Inferior parietal cortex (tissue), 1 donor: ENCODE measurements around the gene ZNF81.
"Not testable (repeated sequence)": the region's sequence is repeated elsewhere in the genome, so short reads cannot be mapped to it uniquely, and the experiment has no call there.

Experiments
- DNase-seq: peaks from one replicate; pipeline ENCODE4 v3.0.0-alpha.2; 2016; ENCODE audit errors: extremely low spot score

ZNF81 gene

DNA sequence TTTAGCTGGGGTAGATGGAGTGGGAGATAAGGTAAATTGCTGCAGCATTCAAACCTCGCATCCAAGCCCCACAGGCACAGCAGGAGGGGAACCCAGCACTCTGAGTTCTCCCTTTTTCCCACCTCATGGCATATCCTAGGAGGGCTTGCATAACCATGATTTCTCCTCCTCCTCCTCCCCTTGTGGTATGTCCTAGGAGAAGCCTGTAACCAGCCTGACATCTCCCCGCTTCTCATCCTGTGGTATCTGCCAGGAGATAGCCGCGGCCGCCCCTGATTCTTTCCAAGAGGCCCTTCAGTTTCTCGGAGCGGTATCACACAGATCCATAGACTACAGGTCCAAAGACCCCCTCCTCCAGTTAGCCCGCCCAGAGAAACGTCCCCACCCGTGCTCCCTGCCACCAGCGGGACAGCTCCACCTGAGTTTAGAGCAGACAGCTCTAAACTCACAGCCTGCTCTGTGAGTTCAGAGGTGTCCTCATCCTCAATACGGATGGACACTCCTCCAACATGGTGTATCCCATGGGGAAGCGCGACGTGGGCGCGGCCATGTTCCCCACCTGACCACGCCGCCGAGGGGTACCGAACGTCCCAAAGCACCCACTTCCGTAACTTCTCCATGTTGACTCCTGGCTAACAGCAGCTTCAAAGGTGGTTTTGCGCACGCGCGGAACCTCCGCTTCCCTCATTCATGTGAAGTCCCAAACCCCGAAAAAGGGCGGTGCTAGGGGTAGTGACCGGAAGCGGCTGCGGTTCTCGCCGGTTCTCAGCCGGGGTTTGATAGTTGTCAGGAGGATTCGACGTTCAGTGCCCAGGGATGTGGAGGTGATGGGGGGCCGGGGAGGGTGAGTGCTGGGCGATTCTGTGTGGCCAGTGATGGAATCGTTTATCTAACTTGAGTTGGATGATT lies at the start of gene ZNF81:
Gene ZNF81 (plus strand): TSS at position 739 of the 909 bp plus-strand sequence. CDS start 9,366 bp downstream, outside the sequence.
- peak; percentile 95 for DNase-seq

DNA sequence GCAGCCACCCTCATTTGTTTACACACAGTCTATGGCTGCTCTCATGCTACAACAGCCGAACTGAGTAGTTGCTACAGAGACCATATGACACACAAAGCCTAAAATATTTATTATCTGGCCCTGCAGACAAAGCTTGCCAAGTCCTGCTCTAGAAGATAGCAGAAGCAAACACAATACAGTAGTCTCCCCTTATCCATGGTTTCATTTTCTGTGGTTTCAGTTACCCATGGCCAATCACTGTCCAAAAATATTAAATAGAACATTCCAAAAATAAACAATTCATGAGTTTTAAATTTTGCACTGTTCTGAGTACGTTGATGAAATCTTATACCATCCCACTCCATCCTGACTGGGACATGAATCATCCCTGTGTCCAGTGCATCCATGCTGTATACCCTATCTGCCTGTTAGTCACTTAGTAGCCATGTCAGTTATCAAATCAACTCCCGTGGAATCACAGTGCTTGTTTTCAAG lies 40.2 kb upstream of the ZNF81 start:
- DNase-seq: peak; percentile 0

DNA sequence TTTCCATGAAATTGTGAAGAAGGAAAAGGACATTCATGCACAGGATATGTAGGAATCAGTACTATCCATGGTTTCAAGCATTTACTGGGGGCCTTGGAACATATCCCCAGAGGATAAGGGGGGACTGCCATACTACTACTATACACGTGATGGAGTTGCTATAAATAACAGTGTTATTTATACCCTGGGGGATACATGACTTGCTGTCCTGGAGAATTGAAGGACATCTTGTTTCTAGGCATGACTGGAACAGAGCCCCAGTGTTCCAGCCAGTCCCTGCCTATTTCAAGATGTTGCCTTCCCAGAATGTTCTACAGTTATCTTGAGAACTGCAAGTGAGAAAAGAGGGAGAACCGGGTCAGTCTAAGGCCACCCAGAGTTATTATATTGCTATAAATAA lies 39.6 kb upstream of the ZNF81 start:
- no peak for DNase-seq

DNA sequence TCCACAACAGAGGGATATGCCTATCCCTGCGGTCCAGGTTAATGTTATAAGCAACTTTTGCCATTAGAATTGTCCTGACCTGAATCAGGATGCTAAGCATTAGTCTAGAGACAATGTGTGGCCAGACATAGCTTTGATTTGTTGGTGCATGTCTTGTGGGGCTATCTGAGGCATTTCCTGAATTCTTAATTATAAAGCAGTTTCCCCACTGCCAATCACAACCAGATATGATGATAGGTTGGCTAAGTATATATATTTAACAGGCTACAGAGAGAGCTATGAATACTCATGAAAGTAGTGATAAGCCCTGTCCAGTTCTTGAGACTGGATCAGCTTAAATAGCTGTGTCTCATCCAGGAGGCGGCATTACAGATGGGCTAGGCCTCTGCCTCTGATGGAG lies 37.8 kb upstream of the ZNF81 start:
- DNase-seq: no peak

DNA sequence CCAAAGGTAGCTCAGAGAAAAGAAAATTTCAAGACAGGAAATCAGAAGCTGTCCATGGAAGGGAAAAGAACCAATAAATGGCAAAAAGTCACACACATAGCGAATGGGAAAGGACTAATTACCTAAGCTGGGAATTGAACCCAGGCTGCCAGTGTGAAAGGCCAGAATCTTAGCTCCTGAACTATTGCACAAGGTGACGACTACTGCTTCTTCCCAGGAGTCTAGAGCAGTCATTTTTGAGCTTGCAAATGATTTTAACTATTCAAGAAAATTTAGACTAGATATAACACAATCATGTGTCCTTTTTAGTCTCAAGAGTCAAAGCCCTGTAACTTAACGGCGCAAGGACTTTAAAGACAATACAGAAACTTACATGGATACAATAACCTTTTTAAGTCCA lies 34.1 kb upstream of the ZNF81 start:
- DNase-seq: no peak

DNA sequence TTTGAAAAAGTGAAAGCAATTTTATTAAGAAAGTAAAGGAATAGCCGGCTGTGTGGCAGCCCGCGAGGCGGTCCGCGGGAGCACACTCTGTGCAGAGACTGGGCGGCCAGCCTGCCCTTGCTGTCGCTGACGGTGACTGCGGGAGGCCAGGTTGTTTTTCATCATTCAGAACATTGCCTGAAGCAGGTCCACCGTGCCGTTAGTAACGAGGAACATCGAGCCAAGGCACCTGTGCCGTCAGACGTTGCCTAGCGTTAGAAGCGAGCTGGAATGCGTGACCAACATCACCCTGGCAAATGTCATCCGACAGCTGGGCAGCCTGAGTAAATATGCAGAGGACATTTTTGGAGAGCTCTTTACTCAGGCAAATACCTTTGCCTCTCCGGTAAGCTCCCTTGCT lies 33.6 kb upstream of the ZNF81 start:
- DNase-seq: not testable (repeated sequence)

DNA sequence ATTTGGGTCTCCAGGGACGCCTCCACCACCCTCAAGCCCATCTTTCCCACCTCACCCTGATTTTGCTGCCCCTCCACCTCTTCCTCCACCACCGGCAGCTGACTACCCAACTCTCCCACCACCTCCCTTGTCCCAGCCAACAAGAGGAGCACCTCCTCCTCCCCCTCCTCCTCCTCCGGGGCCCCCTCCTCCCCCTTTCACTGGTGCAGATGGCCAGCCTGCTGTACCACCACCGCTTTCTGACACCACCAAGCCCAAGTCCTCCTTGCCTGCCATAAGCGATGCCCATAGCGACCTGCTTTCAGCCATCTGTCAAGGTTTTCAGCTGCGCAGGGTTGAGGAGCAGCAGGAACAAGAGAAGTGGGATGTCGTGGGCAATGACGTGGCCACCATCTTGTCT lies 32.4 kb upstream of the ZNF81 start:
- DNase-seq: no peak

DNA sequence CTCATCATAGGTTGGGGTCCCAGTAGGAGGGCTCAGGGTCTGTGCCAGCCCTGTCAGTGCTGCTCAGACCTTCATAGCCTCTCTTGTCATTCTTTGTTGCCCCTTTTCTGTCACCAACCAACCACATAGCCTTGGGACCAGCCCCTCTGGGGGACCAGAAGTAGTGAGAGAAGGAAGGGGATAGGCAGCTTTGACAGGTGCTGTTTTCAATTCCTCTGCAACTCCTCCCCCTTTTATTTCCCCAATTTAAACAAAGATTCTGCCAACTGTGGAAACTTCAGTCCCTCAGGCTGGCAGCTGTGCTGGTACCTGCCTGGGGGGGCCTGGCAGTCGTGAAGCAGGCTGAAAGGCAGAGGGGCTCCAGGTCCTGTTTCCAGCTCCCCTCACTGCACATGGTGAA lies 30.9 kb upstream of the ZNF81 start:
- not testable (repeated sequence) for DNase-seq

DNA sequence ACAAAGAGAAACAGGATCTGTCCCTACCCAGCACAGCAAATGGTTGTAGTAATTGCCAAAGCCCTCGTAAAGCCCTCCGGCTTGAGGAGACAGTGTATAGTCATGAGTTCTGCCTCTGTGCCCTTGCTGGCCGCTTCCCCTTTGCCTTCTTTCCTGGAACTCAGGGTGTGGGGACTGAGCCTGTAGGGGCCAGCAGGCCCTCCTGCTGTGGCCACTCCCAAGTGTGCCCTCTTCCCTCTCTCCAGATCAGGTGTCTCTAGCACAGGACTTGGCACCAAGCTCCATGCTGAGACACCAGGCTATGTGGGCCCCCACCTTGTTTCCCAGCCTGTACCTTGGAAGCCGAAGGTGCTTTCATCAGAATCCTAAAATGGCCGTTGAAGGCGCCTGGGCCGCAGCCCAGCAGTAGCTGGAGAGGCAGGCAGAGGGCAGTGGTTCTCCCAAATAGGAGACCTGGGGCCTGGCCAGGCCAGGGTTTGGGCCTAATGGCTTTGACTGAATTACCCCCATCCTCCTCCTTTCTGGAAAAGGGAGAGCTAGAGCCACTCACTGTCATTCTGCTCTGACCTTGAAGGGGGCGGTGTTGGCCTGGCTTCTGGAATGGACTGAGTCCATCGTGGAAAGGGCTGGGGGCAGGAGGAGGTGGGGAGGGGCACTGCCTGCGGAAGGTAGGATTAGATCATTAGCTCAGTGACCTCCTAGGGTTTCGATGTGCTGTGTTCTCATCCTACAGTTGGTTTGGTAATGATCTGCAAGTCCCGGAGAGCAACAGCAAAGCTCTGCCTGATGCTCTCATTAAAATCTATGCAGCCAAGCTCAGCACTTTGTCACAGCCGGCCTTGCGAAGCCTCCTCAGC lies 30.1 kb upstream of the ZNF81 start:
- DNase-seq: not testable (repeated sequence)

DNA sequence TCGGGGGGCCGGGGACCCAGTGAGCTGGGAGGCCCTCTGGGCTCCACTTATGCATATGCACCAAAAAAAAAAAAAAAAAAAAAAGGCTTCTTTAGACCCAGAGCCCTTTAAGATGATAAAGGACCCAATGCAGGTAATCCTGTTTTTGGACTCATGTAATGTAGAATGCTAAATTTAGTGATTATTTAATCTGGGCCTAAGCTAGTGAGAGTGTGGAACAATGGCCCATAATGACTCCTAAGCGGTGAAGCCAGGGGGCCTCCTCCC lies 29.5 kb upstream of the ZNF81 start:
- DNase-seq: not testable (repeated sequence)

DNA sequence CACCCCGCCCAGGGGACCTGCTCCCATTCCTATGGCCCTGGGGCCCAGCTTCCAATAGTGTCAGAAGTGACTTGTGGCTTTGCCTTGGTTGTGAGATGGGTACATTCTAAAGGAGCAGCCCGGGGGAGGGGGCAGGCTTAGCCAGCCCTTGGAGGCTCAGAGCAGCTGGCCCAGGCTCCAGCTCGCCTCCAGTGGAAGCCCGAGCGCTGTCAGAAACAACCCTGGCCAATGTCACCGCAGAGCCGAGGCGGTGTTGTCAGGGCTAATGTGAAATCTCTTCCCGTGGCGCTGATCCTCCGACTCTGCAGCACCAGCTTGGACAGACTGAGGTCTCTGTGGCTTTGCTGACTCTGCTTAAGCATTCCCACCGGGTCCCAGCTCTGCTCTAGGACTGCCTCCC lies 29.2 kb upstream of the ZNF81 start:
- DNase-seq: no peak

DNA sequence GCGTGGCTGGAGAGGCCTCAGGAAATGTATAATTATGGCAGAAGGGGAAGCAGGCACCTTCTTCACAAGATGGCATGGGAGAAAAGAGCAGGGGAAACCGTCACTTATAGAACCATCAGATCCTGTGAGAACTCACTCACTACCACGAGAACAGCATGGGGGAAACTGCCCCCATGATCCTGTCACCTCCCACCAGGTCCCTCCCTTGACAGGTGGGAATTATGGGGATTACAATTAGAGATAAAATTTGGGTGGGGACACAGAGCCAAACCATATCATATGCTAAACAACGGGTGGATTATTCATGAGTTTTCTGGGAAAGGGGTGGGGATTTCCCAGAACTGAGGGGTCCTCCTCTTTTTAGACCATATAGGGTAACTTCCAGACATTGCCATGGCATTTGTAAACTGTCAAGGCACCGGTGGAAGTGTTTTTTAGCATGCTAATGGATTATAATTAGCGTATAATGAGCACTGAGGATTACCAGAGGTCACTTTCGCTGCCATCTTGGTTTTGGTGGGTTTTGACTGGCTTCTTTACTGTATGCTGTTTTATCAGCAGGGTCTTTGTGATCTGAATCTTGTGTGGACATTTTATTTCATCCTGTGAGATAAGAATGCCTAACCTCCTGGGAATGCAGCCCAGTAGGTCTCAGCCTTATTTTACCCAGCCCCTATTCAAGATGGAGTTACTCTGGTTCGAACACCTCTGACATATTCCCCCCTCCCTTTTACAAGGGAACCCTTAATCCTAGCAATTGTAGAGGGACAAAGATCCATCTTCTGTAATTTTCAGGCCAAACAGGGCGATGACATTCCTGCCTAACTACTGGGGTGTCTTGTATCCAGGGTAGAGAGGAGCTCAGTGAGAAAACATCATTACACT lies 27.6 kb upstream of the ZNF81 start:
- DNase-seq: no peak

DNA sequence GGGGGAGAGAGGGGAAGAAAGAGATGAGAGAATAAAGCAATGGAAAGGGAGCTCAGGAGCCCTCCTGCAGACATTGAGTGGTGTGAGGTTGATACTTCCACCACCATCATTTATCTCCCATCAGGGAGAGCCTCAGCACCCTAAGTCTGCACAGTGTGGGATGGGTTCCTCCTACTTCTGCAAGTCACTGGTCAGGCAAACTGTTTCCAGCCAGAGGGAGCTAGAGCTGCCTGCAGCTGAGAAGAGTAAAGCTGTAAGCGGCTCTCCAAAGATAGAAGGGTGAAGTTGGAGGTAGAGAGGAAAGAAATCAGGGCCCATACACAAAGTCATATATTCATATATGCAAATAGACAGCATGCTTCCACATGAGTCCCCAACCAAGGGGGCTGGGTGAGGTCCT lies 21.9 kb upstream of the ZNF81 start:
- DNase-seq: peak; percentile 1

DNA sequence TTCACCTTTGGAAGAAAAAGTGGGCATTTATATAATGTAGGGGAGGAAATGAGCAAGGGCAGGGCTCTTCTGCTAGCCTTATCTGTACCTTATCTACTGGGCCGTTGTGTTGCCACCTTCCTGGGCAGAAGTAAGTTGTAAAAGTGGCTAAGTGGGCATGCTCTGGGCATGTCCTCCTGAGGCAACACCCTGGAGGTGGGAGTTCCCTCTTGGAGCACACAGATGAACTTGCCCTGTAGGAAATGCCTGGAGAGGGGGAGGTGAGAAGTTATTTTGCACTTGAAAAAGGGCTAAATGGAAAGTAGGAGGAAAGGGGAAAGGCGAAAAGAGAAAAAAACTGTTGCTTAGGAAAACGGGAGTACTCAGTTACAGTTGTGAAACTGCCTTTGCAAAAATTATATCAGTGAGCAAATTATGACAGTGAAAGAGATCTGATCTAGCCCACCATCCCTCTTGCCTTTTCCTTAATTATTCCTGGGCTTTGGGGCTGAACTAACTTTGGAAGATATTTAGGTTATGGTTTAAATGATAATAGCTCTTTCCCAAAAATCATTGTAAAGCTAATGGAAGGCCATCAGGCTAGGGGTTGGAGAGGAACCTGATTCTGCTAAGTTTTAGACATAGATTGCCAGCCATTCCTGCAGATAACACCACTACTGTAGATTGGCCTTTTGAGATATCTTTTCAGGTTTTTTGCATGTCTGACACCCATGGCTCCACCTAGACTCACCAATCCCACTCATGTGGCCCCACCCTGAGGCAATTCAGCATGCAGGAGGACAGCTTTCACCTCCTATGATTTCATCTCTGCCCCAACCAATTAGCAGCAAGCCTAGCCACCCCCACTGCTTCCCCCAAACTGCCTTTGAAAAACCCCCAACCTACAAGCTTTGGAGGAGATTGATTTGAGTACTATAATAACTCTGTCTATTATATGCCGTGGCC lies 20.5 kb upstream of the ZNF81 start:
- DNase-seq: no peak

DNA sequence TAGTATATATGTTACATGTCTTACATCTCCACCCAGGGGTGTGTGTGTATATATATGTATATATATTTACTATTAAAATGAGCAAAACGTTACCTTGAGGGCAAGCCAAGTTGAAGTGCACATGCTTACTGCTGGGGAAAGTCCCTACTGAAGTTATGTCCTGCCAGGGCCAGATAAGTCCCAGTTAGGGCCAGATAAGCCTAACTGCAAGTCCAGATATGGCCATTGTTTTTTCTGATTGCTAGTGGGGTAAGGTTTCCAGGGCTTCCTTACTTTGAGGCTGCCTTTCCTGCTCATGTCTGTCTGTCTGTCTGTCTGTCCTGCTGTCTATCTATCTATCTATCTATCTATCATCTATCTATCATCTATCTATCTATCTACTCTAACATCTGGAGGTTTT lies 19.3 kb upstream of the ZNF81 start:
- DNase-seq: peak; percentile 1

DNA sequence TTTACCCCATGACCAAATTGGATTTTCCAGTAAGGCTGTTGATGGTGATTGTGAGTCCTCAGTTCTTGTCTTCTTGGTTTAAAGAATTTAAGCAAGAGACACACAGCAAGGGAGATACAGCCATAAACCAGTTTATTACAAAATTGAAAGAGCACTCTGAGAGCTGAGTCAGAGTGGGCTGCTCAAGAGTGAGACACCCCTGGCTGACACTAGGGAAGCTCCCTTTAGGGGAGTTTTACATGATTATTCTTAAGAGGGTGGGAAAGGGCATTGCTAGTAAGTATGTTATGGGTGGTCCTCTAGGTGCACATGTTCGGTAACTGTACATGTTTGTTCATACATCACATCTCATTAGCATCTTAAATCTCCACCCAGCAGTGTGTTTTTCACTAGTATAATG lies 18.8 kb upstream of the ZNF81 start:
- no peak for DNase-seq

DNA sequence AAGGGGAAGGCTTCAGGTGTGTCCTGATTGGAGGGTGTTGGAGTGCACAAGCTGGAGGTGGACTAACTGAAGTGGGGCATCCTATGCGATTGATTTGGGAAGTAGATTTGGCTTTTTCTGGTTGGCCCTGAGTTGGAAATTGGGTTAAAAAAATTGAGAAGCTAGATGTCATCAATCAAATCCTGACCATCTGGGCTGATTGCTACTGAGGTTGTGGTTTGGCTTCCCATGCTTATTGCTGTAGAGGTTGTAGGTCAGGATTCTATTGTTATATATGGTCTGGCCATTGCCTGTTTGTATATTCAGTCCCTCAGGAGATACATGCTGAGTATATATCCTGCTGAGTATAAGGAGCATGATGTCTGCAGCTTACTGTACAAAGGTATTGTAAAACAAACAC lies 7.7 kb upstream of the ZNF81 start:
- no peak for DNase-seq

DNA sequence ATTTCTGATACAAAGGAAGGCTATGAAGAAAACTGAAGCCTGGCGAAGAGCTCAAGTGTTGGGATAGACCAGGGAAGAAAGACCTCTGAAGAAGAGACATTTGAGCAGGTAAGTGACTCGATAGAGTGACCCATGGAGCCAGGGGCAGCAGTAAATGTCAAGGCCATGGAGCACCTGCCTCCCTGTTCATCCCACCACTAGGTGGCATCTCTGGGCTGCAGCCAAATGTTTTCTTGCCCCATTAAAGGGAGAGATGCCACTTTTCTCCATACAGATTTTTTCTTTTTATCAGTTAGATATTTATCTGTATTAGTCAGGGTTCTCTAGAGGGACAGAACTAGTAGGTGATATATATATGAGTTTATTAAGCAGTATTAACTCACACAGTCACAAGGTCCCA lies 4.9 kb upstream of the ZNF81 start:
- peak; percentile 10 for DNase-seq

DNA sequence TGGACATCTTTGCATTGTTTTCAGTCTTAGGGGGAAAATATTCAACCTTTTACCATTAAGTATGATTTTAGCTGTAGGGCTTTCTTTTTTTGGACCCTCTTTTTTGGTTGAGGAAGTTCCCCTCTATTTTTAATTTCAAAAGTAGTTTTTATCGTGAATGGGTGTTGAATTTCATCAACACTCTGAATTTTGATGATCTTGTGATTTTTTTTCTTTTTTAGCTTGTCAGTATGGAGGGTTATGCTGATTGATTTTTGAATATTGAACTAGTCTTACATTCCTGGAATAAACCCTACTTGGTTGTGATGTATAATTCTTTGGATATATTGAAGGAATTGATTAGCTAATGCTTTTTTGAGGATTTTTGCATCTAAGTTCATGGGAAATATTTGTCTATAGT lies 1.7 kb downstream of the ZNF81 start:
- no peak for DNase-seq

DNA sequence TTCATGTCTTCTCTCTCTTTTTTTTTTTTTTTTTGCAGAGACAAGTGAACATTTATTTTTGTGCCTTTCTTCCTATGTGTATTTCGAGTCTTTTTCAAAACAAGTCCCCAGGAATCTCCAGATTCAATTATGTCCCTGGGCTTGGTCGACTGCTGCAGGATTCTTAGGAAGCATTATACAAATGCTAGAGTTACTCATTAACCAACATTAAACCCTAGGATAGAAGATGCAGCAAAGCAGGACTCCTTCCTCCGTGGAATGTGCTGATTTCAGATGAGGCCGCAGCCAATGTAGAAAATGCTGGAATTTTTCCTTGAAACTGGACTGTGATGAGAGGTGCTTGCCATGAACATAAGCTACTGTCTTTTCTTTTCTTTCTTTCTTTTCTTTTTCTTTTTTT lies 3.4 kb downstream of the ZNF81 start:
- no peak for DNase-seq

DNA sequence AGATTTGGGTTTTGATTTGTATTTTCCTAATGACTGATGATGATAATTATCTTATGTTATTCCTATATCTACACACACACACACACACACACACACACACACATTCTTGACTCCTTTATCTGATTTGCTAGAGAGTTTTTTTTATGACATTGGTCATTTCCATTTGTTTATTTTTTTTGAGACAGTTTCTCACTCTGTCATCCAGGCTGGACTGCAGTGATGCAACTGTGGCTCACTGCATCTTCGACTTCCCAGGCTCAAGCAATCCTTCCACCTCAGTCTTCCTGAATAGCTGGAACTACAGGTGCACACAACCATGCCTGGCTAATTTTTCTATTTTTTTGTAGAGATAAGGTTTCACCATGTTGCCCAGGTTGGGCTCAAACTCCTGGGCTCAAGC lies 6.7 kb downstream of the ZNF81 start:
- DNase-seq: no peak
